GM19351 (cell line): ENCODE data around the gene S100A16.

Experiments used
- ATAC-seq: cut with Tn5 transposase; IDR thresholded peaks from one replicate; pipeline ENCODE4 v1.9.1; 2021; ENCODE audit warnings: mild to moderate bottlenecking, moderate library complexity; ENCODE audit not compliant: unreplicated experiment

The S100A16 gene

DNA sequence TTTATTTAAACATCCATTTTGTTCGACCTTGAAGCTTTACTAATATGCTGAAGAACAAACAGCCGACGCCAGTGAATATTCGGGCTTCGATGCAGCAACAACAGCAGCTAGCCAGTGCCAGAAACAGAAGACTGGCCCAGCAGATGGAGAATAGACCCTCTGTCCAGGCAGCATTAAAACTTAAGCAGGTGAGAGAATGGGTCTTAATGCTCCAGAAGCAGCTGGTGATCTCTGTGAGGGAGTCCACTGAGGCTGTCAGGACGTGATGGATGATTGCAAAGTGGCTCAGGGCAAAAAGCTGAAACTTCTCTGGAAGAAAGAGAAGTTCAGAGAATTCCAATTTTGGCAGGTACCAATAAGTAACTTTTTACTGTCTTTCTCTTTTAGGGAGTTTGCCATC, 25.3 kb upstream of the S100A16 start:
- no peak for ATAC-seq

DNA sequence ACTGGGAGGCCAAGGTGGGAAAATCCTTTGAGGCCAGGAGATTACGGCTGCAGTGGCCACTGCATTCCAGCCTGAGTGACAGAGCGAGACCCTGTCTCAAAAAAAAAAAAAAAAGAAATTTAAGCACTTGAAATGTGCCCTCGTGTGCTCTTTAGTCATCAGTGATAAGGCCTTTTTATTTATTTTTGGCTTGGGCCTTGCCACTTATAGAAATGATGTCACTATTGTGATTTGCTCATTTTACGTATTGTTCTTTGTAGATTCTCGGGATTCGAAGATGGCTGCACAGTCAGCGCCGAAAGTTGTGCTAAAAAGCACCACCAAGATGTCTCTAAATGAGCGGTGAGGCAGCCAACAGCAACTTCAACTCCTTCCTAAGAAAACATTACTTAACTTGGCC, 23.4 kb upstream of the S100A16 start:
- no peak for ATAC-seq

DNA sequence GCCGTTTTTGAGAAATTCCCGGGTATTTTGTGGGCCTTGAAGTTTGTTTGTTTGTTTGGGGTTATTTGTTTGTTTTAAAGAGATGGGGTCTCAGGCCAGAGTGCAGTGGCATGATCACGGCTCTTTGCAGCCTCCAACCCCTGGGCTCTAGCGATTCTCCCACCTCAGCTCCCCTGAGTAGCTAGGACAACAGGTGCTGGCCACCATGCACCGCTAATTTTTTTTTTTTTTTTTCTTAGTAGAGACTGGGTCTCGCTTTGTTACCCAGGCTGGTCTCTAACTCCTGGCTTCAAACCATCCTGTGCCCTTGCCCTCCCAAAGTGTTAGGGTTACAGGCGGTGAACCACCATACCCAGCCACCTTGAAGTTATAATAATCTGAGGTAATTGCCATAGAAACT, 22.9 kb upstream of the S100A16 start:
- ATAC-seq = no peak

DNA sequence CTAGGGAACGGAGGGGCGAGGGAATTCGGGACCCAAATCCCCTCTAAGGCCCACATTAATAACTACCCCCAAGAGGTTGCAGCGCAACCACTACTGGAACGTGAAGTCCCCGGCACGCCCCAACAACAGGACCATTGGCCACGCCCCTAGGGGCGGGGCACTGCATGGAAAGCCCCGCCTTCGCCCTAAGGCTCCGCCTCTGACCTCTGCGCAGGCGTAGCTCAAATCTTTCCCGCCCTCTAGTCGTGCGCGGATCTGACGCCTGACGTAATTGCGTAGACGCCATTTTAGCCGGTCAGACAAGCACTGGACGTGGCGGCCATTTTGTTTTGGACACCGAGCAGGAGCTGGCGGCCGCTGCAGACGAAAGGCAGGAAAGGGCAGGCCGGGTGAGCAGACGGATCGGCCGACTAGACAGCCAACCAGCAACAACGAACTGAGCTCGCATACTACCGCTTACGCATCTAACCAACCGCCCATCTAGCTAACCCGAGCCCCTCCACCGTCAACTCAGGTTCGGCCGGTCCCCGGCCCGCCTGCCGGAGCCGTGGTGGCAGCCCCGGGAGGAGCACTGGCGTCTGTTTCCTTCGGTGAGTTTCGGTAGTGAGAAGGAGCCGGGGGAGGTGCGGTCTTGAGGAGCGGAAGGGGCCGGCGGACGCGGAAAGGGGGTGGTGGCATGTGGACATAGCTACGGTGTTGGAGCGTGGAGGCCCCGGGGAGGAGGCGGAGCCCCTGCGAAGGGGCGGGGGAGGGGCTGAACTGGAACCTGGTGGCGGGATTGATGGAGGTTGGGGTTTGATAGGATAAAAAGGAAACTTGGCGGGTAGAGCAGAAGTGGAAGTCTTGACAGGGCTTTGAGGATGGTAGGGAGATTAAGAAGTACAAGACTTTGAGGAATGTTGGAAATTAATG, 21.1 kb upstream of the S100A16 start, which contains the start of gene CHTOP:
Gene CHTOP, plus strand, starts transcription at position 313 of the 912 bp plus-strand sequence. CDS start 2,523 bp downstream, outside the sequence.
- peak; percentile 87 for ATAC-seq

DNA sequence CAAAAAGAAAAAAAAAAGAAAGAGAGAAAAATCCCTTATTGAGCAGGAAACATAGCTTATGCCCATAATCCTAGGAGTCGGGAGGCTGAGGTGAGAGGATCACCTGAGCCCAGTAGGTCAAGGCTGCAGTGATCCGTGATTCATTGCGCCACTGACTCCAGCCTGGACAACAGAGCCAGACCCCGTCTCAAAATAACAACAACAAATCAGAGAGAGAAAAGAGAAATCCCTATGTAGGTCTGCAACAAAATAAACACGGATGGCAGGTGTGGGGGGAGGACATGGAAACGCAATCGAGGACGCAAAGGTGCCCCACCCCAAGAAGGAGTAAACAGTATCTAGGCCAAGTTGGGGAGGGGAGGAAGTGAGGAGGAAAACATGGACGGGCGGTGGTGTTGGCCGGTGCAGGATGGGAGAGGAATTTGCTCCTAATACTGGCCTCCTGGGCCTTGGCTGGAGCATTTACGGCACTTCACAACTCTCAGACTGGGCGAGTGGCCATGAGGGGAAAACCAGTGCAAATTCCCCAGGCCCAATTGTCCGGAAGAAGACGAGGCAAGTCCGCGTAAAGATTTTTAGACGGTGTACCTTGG, 20.3 kb upstream of the S100A16 start:
- ATAC-seq = peak; percentile 4

DNA sequence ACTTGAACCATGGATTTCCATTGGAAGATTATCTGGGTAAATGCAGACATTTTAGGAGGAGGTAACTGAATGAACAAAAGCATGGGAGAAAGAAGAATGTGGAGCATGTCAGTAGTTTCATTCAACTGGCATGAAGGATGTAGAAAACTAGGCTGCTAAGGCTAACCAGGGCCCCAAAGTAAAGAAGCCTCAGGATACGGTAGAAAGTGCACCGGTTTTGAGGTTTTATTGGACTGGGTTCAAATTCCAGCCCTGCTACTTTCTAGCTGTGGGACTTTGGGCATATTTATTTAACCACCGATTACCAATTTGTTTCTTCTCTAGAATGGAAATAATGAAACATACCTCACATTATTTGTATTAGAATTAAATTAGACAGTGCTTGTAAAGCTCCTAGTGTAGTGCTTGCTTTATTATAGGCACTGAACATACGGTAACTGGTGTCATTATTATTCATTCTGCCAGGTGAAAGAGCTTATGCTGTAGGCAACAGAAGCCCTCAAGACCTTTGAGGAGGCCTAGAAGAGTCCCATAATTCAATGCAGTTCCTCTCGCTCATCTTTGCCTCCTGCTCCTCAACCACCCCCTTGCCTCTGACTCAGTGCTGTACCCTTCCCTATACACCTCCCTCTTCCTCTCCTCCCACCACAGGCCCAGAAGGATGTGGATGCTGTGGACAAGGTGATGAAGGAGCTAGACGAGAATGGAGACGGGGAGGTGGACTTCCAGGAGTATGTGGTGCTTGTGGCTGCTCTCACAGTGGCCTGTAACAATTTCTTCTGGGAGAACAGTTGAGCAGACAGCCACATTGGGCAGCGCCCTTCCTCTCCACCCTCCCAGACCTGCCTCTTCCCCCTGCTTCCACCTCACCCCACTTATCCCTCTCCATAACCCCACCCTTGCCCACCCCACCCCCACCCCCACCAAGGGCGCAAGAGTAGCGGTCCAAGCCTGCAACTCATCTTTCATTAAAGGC, 18.4 kb upstream of the S100A16 start:
- ATAC-seq = no peak

DNA sequence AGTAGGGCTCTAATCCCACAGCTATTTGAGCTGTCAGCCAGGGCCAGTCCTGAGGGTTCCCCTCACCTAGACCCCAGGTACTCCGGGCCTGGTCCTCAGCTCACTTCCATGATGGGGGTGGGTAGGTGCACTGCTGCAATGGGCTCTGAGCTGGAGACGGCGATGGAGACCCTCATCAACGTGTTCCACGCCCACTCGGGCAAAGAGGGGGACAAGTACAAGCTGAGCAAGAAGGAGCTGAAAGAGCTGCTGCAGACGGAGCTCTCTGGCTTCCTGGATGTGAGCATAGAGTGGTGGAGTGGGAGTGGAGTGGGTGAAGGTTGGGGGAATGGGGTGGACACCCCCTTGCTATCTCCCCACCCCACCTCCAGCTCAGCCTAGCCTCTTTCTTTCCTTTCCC, 17.4 kb upstream of the S100A16 start:
- no peak for ATAC-seq

DNA sequence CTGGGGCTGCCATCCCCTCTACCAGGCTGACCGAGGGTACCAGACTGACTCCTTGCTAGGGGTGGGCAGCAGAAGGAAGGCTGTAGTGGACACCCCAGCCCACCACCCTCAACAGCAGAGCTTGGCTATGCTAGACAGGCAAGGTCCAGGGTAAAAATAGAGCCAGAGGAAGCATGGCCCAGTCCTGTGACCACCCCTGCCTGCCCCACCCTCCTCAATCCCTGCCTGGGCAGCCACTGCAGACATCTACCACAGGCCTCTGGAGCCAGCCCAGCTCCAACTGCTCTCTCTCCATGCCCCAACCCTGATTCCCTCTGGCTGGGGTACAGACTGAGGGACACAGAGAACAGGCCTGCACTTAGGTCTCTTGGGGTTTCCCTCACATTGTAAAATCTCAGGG, 17.0 kb upstream of the S100A16 start:
- ATAC-seq = no peak

DNA sequence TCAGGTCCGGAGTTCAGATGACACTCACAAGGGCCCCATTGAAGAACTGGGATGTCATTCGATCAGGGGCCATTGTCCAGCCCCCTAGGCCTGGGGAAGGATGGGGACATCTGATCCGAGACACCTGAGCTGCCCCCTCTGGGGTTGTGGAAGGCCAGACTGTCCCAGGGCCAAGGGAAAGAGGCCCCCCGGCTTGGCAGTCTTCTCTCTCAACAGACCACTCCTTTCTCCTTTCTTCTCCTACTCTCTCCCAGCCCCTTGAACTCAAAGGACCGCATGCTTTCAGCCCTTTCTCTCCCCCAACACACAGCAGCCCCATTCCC, 16.4 kb upstream of the S100A16 start:
- no peak for ATAC-seq

DNA sequence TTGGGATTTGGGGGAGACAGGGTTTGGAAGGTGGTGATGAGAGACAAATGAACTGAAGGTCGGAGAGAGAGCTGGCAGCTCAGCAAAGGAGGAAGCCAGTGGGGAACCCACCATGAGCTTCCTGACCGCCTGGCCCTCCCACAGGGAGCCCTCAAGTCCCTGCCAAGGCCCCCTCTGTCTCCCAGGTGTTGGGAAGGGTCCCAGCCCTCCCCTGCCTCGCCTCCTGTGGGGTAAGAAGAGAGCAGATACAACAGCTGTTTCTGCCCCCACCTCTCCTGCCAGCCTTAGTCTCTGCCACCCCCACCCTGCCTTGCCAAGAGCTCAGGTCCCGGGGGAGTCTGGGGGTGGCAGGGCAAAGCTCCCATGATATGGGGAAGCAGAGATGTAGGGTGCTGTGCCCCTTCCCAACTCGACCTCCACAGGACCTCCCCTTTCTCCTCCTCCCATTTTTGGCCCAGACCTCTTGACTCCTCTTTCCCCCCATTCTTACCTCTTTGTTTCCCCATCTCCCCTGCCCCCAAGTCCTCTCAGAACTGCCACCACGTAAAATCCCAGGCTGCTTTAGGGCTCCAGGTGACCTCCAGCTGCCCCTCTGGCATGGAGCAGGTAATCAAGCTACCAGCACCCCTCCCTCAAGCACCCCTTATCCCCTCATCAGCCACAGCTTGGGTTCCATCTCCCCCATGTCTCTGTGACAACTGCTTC, 15.9 kb upstream of the S100A16 start:
- ATAC-seq = no peak

DNA sequence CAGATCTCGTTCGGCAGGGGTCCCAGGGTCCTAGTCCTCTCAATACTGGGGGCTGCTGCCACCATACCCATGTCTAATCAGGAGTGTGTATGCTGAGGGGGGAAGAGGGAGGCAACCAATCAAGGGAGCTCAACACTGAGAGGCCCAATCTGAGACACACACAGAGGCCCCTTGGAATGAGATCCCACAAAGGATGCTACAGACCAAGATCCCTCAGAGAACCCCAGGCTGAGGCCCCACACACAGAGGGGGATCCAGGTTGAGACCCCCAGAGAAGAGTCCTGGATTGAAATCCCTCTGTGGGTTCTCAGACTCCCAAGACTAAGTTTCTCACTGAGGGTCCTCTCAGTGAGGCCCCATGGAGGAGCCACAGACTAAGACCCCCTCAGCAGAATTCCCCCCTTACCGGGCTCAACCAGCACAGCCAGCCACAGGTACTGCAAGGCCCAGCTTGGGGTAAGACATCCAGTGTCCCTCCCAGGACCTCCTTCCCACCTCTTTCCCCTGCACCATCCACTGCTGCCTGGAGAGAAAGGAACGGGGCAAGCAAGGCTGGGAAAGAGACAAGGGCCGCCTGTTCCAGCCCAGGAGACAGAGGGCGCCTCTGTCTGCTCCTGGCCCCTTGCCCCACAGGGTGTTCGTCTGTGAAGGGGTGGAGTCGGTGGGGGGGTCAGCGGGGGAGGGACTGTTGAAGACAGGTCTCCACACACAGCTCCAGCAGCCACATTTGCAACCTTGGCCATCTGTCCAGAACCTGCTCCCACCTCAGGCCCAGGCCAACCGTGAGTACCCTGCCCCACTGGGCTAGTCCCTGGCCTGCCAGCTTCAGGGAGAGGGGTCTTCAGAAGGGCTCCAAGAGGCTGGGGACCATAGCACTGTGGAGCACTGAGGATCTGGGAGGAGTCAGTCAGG, 15.0 kb upstream of the S100A16 start, which contains the start of gene S100A1:
Gene S100A1, plus strand, starts transcription at position 720 of the 912 bp plus-strand sequence. CDS start 2,088 bp downstream, outside the sequence.
- no peak for ATAC-seq

DNA sequence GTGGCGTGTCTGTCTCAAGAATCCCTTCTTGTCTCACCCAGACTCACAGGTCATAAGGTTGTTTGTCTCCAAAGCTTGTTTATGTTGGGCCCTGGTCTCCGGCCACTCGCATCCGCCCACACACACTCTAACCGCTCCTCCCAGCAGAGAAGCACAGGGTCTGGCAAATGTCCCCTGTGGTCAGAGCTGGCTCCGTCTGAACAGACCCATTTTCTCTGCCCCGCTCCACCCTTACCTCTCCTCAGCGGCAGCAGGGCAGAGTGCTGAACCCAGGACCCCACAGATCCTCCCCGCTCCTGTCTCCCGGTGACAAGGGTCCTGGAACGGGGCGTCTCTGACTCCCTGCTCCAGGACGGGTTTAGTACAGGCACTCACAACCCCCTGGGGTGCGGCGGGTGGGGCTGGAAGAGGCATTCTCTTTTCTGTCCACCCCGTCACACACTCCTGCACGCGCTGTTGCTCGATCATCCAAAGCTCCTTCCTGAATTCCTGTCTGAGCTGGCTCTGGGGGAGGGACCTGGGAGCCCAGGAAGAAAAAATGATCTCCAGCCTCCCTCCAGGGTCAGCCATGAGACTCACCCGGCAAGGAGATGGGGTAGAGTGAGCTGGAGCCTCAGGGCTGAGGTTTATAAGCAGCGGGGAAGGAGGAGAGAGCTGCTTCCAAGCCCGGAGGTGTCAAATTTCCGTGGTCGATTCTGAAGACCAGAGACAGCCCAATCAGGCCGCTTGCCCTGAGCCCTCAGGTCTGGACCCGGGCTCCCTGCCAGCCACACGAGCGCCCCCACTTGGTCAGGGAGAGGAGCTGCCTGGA, 14.2 kb upstream of the S100A16 start, which contains the start of gene S100A13:
Gene S100A13, minus strand, starts transcription at position 602 of the 811 bp plus-strand sequence. CDS start 1,033 bp downstream, outside the sequence.
- no peak for ATAC-seq

DNA sequence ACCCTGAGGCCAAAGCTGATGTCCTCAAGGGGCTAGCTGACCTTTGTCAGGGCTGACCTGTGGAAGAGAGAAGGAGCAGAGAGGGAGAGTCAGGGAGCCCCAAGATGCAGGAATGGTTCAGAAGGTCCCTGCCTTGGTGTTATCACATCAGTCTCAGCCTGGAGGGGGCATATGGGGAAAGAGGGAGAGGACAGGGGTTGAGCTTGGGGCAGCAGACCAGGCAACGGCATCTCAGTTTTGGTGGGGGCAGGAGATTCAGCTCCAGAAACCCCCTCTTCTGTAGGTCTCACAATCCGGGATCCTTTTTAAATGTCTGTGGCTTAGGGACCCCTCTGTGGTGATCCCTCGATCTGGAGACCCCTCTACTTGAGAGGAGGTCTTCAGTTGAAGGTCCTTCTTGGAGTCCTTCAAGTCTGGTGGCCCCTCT, 13.6 kb upstream of the S100A16 start:
- ATAC-seq = no peak

DNA sequence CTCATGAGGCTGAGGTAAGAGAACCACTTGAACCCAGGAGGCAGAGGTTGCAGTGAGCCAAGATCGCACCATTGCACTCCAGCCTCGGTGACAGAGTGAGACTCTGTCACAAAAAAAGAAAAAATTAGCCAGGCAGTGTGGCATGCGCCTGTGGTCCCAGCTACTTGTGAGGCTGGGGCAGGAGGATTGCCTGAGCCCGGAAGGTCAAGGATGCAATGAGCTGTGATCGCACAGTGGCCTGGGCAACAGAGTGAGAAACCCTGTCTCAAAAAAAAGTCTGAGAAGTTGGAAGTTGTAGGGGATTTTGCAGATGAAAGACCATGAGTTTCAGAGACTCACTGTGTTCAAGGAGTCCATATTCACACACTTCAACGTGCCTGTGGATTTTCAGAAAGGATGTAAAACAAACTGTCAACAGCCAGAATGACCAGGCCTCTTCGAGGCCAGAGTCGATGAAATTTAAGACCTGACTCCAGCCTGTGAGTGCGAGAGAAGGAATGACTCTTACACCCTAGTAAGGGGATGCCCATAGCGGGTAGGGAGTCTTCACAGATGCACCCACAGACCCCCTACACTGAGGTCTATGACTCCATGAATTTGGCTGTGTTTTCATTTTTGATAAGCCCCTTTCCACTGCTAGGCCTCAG, 12.2 kb upstream of the S100A16 start:
- ATAC-seq = no peak

DNA sequence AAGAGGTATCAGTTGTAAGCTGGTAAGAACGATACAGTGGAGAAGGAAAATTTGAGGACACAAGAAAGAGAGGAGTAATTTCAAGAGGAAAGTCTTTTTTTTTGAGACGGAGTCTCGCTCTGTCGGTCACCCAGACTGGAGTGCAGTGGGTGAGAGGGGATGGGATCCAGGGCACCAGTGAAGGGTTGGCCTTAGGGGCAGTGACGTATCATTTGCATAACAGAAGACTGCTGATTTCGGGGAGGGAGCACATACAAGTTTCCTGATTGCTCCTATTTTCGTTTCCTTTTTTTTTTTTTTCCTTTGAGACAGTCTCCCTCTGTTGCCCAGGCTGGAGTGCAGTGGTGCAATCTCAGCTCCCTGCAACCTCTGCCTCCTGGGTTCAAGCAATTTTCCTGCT, 10.2 kb upstream of the S100A16 start:
- no peak for ATAC-seq

DNA sequence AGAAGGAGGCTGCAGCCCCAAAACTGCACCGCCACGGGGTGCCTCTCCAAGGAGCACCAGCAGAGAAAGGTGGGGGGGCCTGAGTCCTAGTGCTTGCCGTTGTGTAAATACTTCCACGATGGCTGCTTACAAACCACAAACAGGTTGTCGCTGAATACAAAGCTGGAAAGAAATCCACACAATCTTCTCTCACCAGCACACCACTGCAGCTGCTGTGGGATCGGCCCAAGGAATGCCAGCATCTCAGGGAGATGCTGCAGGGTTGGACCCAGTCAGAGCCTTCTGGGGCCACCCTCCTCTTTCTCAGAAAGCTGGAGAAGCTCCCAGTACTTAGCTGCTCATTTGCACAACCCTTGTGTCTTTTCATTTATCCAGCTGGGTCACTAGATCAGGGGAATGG, 6.2 kb upstream of the S100A16 start:
- no peak for ATAC-seq

DNA sequence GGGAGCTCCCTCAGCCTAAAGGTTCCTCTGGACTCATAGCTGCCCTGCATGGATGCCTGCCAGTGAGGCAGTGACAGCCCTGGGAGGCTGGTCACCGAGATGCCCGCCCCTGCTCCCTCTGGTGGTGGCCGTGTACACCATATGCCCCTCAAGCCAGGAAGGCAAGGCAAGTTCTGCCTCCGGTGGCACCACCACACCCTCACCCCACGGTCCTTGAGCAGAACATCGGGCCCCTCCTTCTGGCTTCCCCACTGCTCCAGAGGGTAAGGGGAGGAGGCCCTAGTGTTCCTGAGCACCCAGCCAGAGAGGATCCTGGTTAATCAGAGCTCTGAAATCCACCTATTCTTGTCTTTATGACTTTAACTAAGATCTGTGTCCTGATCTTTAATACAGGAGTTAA, 4.7 kb upstream of the S100A16 start:
- ATAC-seq = peak; percentile 77

DNA sequence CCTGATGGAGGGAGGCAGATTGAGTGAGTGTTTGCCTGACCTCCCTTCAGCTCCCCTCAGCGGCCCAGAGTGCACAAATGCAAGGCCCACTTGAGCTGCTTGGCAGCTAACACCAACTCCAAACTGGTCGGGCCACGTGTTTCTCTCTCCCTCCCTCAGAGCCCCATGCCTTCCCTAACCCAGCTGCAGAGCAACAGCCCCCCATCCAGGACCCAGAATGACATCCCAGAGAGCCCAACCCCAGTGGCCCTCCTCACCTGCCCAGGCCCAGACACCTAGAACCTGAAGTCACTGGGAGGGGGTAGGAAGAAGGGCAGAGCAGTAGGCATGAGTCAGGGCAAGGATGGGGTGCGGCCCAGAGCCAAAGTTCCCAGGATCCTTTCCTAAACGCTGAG, 4.0 kb upstream of the S100A16 start:
- no peak for ATAC-seq
